SK-N-SH treated with all-trans-retinoic acid at 6 μM for 48 hours (cell line): ENCODE results near the gene CKLF.

Source experiments
- ATAC-seq: fragments of 200-7000 bp; cut with Tn5 transposase; 3 replicates; pipeline ENCODE4 v1.9.1; 2020; ENCODE audit warnings: mild to moderate bottlenecking, moderate library complexity
- ARNTL ChIP-seq: fragments of 450-650 bp; formaldehyde crosslinking; IDR thresholded peaks from 2 replicates; pipeline ENCODE4 v1.5.0; 2020; ENCODE audit warnings: low read depth, mild to moderate bottlenecking, moderate library complexity, borderline replicate concordance
- BACH2 ChIP-seq: fragments of 250-450 bp; sonication (Bioruptor Pico); IDR thresholded peaks from 2 replicates; pipeline ENCODE4 v1.9.0; 2021; ENCODE audit warnings: mild to moderate bottlenecking, borderline replicate concordance
- CSDC2 ChIP-seq: fragments of 250-450 bp; sonication (Bioruptor Pico); IDR thresholded peaks from 2 replicates; pipeline ENCODE4 v1.5.0; 2020; ENCODE audit warnings: mild to moderate bottlenecking, moderate library complexity
- ESRRG ChIP-seq: fragments of 250-450 bp; sonication (Bioruptor Pico); IDR thresholded peaks from 2 replicates; pipeline ENCODE4 v1.6.1; 2021; ENCODE audit warnings: mild to moderate bottlenecking
- GLIS3 ChIP-seq: fragments of 250-450 bp; sonication (Bioruptor Pico); IDR thresholded peaks from 2 replicates; pipeline ENCODE4 v1.5.0; 2020; ENCODE audit warnings: mild to moderate bottlenecking, moderate library complexity
- ISL1 ChIP-seq: fragments of 250-450 bp; sonication (Bioruptor Pico); IDR thresholded peaks from 2 replicates; pipeline ENCODE4 v2.1.2; 2022; ENCODE audit warnings: mild to moderate bottlenecking, moderate library complexity
- OSR1 ChIP-seq: fragments of 250-450 bp; sonication (Bioruptor Pico); IDR thresholded peaks from 2 replicates; pipeline ENCODE4 v1.8.0; 2022; ENCODE audit warnings: moderate library complexity, mild to moderate bottlenecking, inconsistent platforms
- PPARA ChIP-seq: fragments of 250-450 bp; sonication (Bioruptor Pico); IDR thresholded peaks from 2 replicates; pipeline ENCODE4 v1.5.0; 2020; ENCODE audit warnings: mild to moderate bottlenecking, borderline replicate concordance
- RARB ChIP-seq: fragments of 250-450 bp; sonication (Bioruptor Pico); IDR thresholded peaks from 2 replicates; pipeline ENCODE4 v1.8.0; 2021; ENCODE audit warnings: mild to moderate bottlenecking, moderate library complexity
- SNAI2 ChIP-seq: fragments of 250-450 bp; sonication (Bioruptor Pico); IDR thresholded peaks from 2 replicates; pipeline ENCODE4 v1.5.0; 2020; ENCODE audit warnings: mild to moderate bottlenecking, moderate library complexity
- TCF4 ChIP-seq: fragments of 250-450 bp; sonication (Bioruptor Pico); IDR thresholded peaks from 2 replicates; pipeline ENCODE4 v1.8.0; 2021; ENCODE audit warnings: mild to moderate bottlenecking, moderate library complexity, borderline replicate concordance
- TOX ChIP-seq: fragments of 250-450 bp; sonication (Bioruptor Pico); IDR thresholded peaks from 2 replicates; pipeline ENCODE4 v1.8.0; 2021; ENCODE audit warnings: mild to moderate bottlenecking, moderate library complexity, borderline replicate concordance
- ZC3H10 ChIP-seq: fragments of 250-450 bp; sonication (Bioruptor Pico); IDR thresholded peaks from 2 replicates; pipeline ENCODE4 v1.5.1; 2021; ENCODE audit warnings: mild to moderate bottlenecking, moderate library complexity
- ZFP3 ChIP-seq: fragments of 250-450 bp; sonication (Bioruptor Pico); IDR thresholded peaks from 2 replicates; pipeline ENCODE4 v1.5.0; 2020; ENCODE audit warnings: mild to moderate bottlenecking, moderate library complexity
- ZFP30 ChIP-seq: fragments of 450-650 bp; formaldehyde crosslinking; IDR thresholded peaks from 2 replicates; pipeline ENCODE4 v1.5.0; 2022; ENCODE audit warnings: mild to moderate bottlenecking, moderate library complexity
- ZNF565 ChIP-seq: fragments of 450-650 bp; formaldehyde crosslinking; conservative IDR thresholded peaks from 2 replicates; pipeline ENCODE4 v1.5.0; 2020; ENCODE audit warnings: low read depth, mild to moderate bottlenecking, moderate library complexity
- ZNF70 ChIP-seq: fragments of 450-650 bp; formaldehyde crosslinking; IDR thresholded peaks from 2 replicates; pipeline ENCODE4 v1.5.0; 2020; ENCODE audit warnings: mild to moderate bottlenecking, moderate library complexity
- TF ChIP-seq, protein P1 (sequence below): fragments of 250-450 bp; sonication (Bioruptor Pico); IDR thresholded peaks from 2 replicates; pipeline ENCODE4 v1.5.0; 2020; ENCODE audit warnings: mild to moderate bottlenecking, moderate library complexity
- TF ChIP-seq, protein P2 (sequence below): fragments of 250-450 bp; sonication (Bioruptor Pico); IDR thresholded peaks from 2 replicates; pipeline ENCODE4 v1.8.0; 2021; ENCODE audit warnings: low read depth, mild to moderate bottlenecking, moderate library complexity, borderline replicate concordance
- TF ChIP-seq, protein P3 (sequence below): fragments of 250-450 bp; sonication (Bioruptor Pico); IDR thresholded peaks from 2 replicates; pipeline ENCODE4 v1.5.1; 2021; ENCODE audit warnings: mild to moderate bottlenecking, moderate library complexity
- TF ChIP-seq, protein P4 (sequence below): fragments of 250-450 bp; sonication (Bioruptor Pico); IDR thresholded peaks from 2 replicates; pipeline ENCODE4 v1.8.0; 2020; ENCODE audit warnings: mild to moderate bottlenecking, moderate library complexity, borderline replicate concordance
- TF ChIP-seq, protein P5 (sequence below): fragments of 250-450 bp; sonication (Bioruptor Pico); IDR thresholded peaks from 2 replicates; pipeline ENCODE4 v1.5.1; 2020; ENCODE audit warnings: low read depth, mild to moderate bottlenecking, moderate library complexity

Gene CKLF

DNA sequence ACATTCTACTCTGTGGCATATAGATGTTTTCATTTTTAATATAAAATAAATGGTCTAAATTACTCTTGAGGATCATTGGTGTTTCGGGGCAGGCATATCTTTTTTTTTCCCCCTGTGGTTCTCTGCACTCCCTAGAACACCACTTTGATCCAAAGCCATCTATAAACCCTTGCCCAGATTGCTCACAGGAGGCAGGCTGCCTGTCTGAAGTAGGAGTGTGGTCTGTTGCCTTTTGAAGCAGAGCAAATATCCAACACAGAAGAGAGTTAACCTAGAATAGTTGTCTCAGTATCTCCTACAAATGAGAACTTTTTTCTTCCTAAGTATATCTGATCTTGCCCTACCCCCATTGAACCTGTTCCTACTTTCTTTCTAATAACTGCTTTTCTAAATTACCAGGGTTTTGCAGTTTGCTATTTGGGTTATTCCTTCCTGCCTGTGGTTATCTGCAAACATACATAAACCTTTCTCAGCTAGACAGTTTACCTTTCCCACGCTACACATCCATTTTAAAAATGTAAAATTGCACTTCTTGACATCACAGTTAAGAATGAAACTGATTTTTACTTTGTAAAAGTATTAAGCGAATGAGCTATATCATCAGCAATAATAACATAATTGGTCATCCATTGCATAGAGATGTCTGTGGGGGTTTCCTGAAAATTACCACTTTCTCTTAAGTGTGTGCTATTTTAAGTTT, 9.2 kb downstream of the CKLF start:
- no peak for ATAC-seq
- TF ChIP-seq ZNF70 (CRISPR knock-in tag) (no peak), ZNF565 (CRISPR knock-in tag) (no peak), OSR1 (CRISPR knock-in tag) (no peak), ZFP3 (CRISPR knock-in tag) (no peak), PPARA (CRISPR knock-in tag) (no peak), SNAI2 (CRISPR knock-in tag) (no peak), GLIS3 (no peak), RARB (CRISPR knock-in tag) (no peak), ZC3H10 (no peak), ARNTL (CRISPR knock-in tag) (no peak), TOX (CRISPR knock-in tag) (no peak), ESRRG (CRISPR knock-in tag) (no peak), TCF4 (CRISPR knock-in tag) (no peak), ISL1 (no peak), ZFP30 (no peak), BACH2 (CRISPR knock-in tag) (no peak)
- TF ChIP-seq, protein P1, sequence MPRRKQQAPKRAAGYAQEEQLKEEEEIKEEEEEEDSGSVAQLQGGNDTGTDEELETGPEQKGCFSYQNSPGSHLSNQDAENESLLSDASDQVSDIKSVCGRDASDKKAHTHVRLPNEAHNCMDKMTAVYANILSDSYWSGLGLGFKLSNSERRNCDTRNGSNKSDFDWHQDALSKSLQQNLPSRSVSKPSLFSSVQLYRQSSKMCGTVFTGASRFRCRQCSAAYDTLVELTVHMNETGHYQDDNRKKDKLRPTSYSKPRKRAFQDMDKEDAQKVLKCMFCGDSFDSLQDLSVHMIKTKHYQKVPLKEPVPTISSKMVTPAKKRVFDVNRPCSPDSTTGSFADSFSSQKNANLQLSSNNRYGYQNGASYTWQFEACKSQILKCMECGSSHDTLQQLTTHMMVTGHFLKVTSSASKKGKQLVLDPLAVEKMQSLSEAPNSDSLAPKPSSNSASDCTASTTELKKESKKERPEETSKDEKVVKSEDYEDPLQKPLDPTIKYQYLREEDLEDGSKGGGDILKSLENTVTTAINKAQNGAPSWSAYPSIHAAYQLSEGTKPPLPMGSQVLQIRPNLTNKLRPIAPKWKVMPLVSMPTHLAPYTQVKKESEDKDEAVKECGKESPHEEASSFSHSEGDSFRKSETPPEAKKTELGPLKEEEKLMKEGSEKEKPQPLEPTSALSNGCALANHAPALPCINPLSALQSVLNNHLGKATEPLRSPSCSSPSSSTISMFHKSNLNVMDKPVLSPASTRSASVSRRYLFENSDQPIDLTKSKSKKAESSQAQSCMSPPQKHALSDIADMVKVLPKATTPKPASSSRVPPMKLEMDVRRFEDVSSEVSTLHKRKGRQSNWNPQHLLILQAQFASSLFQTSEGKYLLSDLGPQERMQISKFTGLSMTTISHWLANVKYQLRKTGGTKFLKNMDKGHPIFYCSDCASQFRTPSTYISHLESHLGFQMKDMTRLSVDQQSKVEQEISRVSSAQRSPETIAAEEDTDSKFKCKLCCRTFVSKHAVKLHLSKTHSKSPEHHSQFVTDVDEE (CRISPR knock-in tag): no peak
- TF ChIP-seq, protein P2, sequence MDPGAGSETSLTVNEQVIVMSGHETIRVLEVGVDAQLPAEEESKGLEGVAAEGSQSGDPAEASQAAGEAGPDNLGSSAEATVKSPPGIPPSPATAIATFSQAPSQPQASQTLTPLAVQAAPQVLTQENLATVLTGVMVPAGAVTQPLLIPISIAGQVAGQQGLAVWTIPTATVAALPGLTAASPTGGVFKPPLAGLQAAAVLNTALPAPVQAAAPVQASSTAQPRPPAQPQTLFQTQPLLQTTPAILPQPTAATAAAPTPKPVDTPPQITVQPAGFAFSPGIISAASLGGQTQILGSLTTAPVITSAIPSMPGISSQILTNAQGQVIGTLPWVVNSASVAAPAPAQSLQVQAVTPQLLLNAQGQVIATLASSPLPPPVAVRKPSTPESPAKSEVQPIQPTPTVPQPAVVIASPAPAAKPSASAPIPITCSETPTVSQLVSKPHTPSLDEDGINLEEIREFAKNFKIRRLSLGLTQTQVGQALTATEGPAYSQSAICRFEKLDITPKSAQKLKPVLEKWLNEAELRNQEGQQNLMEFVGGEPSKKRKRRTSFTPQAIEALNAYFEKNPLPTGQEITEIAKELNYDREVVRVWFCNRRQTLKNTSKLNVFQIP (CRISPR knock-in tag): no peak
- TF ChIP-seq, protein P3, sequence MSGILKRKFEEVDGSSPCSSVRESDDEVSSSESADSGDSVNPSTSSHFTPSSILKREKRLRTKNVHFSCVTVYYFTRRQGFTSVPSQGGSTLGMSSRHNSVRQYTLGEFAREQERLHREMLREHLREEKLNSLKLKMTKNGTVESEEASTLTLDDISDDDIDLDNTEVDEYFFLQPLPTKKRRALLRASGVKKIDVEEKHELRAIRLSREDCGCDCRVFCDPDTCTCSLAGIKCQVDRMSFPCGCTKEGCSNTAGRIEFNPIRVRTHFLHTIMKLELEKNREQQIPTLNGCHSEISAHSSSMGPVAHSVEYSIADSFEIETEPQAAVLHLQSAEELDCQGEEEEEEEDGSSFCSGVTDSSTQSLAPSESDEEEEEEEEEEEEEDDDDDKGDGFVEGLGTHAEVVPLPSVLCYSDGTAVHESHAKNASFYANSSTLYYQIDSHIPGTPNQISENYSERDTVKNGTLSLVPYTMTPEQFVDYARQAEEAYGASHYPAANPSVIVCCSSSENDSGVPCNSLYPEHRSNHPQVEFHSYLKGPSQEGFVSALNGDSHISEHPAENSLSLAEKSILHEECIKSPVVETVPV (CRISPR knock-in tag): no peak
- TF ChIP-seq, protein P4, sequence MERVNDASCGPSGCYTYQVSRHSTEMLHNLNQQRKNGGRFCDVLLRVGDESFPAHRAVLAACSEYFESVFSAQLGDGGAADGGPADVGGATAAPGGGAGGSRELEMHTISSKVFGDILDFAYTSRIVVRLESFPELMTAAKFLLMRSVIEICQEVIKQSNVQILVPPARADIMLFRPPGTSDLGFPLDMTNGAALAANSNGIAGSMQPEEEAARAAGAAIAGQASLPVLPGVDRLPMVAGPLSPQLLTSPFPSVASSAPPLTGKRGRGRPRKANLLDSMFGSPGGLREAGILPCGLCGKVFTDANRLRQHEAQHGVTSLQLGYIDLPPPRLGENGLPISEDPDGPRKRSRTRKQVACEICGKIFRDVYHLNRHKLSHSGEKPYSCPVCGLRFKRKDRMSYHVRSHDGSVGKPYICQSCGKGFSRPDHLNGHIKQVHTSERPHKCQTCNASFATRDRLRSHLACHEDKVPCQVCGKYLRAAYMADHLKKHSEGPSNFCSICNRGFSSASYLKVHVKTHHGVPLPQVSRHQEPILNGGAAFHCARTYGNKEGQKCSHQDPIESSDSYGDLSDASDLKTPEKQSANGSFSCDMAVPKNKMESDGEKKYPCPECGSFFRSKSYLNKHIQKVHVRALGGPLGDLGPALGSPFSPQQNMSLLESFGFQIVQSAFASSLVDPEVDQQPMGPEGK (CRISPR knock-in tag): no peak

DNA sequence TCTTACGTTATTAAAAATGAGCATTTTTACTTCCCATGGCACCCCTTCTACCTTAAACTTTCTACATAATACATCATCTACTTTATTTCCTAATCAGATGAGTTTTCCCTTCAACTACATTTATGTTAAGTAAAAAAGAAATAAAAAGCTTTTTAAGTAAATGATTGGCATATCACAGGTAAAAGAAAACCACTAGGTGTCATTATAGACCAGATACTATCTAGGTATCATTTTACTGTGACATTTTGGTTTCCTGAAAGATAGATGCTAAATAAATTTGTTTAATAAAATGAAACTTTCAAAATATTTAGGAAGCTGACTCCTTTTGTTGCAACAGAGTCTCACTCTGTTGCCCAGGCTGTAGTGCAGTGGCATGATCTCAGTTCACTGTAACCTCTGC, 10.0 kb downstream of the CKLF start:
- TF ChIP-seq, protein P5, sequence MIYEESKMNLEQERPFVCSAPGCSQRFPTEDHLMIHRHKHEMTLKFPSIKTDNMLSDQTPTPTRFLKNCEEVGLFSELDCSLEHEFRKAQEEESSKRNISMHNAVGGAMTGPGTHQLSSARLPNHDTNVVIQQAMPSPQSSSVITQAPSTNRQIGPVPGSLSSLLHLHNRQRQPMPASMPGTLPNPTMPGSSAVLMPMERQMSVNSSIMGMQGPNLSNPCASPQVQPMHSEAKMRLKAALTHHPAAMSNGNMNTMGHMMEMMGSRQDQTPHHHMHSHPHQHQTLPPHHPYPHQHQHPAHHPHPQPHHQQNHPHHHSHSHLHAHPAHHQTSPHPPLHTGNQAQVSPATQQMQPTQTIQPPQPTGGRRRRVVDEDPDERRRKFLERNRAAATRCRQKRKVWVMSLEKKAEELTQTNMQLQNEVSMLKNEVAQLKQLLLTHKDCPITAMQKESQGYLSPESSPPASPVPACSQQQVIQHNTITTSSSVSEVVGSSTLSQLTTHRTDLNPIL (CRISPR knock-in tag): no peak
- TF ChIP-seq, protein P2 (CRISPR knock-in tag): no peak
- TF ChIP-seq ZNF70 (CRISPR knock-in tag) (no peak), ARNTL (CRISPR knock-in tag) (no peak), BACH2 (CRISPR knock-in tag) (no peak), ISL1 (no peak), ZC3H10 (no peak), ZFP30 (no peak), OSR1 (CRISPR knock-in tag) (no peak), TCF4 (CRISPR knock-in tag) (no peak), CSDC2 (CRISPR knock-in tag) (no peak)
- TF ChIP-seq, protein P1 (CRISPR knock-in tag): no peak
- no peak for ATAC-seq
